ENCODE results near the gene SLC26A2.
A peak's percentile ranks its signal among the peaks of the same experiment; 100 is the strongest.

Gene SLC26A2

GRCh38 chr5:149948993-149949392 lies 11.6 kb upstream of the SLC26A2 start (continued):
- no peak for TF ChIP-seq PATZ1 (tag by site-specific recombination; IDR thresholded peaks at IDR 0.05)
- TF ChIP-seq TCF7L2 (IDR thresholded peaks at IDR 0.05; ENCODE audit: borderline replicate concordance, low read depth, low read length), result no peak
- no peak for TF ChIP-seq ZNF558 (tag by site-specific recombination; IDR thresholded peaks at IDR 0.05)
- no peak for TF ChIP-seq ZNF366 (tag by site-specific recombination; conservative IDR thresholded peaks at IDR 0.05)
- no peak for TF ChIP-seq HOXA7 (CRISPR knock-in tag; IDR thresholded peaks at IDR 0.05; ENCODE audit: borderline replicate concordance)
- TF ChIP-seq ZNF37A (tag by site-specific recombination; IDR thresholded peaks at IDR 0.05), result no peak
- no peak for TF ChIP-seq ZNF610 (tag by site-specific recombination; IDR thresholded peaks at IDR 0.05; ENCODE audit: borderline replicate concordance)

GRCh38 chr5:149951138-149951749 lies 9.3 kb upstream of the SLC26A2 start:
- POLR2A ChIA-PET, result no interaction called here

DNA sequence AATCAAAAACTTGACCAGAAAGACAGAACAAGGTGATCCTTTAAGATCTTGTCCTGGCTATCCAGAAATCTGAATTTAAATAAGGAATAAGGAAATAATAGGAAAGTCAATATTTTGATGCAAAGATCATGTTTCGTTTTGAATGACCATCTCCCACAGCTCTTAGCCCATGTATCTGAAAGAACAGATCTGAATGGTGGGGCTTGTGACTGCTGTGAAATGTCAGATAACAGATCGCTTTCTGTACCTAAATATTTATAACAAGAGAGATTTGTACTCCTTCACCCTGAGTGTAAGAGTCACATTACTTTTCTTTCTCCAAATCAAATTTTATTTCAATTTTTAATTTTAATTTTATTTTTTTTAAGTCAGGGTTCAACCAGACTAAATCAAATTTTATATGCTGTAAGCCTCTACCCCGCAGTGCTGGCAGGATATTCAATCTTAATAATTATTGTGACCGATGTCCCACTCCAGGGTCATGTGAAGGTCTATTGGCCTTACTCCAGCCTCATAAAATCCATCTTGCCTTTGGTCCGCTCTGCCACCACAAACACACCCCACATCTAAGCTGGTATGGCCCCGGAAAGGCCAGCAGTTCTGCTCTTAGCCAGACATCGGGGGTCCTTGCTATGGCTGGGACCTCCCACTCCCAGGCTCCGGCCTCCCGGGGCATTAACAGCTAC lies 7.0 kb upstream of the SLC26A2 start:
- Histone ChIP-seq H3K27ac (ENCODE audit: extremely low read depth, low read depth, low read length) (no peak overlapping the region), H3K4me1 (ENCODE audit: control insufficient read depth, insufficient read depth, low read length) (peaks cover 7% of the 10 kb centered on the region; the same call in 1 of the 2 replicates), H3K9me3 (ENCODE audit: control insufficient read depth, insufficient read depth, low read depth, low read length) (no peaks in the 10 kb centered on the region), H3K4me3 (ENCODE audit: low read depth, low read length) (no peak overlapping the region), H3K36me3 (ENCODE audit: control insufficient read depth in 2 of 2, insufficient read depth in 1 of 2, low read length in 2 of 2) (no peaks in the 10 kb centered on the region)
- ChIA-PET POLR2A (interaction anchor here (0.7 kb wide), 1 partner anchor 79 kb away, joined by 5 read pairs; no protein-coding TSS in a partner anchor), CTCF (no interaction called here)
- no peak for TF ChIP-seq IKZF3 (tag by site-specific recombination; IDR thresholded peaks at IDR 0.05)
- TF ChIP-seq ZBTB10 (tag by site-specific recombination; IDR thresholded peaks at IDR 0.05), result no peak
- no peak for TF ChIP-seq ZNF704 (tag by site-specific recombination; IDR thresholded peaks at IDR 0.05)
- TF ChIP-seq ZBTB8A (tag by site-specific recombination; IDR thresholded peaks at IDR 0.05), result no peak

More at GRCh38 chr5:149951138-149951749, 9.3 kb upstream of the SLC26A2 start:
- no peaks in the 10 kb centered on the region for H3K4me1 ChIP-seq (ENCODE audit: control insufficient read depth, insufficient read depth, low read length)
- no peaks in the 10 kb centered on the region for H3K9me3 ChIP-seq (ENCODE audit: control insufficient read depth, insufficient read depth, low read depth, low read length)
- no peak overlapping the region for H3K4me3 ChIP-seq (ENCODE audit: low read depth, low read length)
- no peaks in the 10 kb centered on the region for H3K36me3 ChIP-seq (ENCODE audit: control insufficient read depth in 2 of 2, insufficient read depth in 1 of 2, low read length in 2 of 2)
- H3K27ac ChIP-seq (ENCODE audit: extremely low read depth, low read depth, low read length), result no peak overlapping the region
- CTCF ChIA-PET, result interaction anchor here (1.0 to 1.3 kb wide), 4 partner anchors 8 to 99 kb away, joined by 3 read pairs; partner anchors contain the start of gene SLC26A2
- TF ChIP-seq, protein P1, sequence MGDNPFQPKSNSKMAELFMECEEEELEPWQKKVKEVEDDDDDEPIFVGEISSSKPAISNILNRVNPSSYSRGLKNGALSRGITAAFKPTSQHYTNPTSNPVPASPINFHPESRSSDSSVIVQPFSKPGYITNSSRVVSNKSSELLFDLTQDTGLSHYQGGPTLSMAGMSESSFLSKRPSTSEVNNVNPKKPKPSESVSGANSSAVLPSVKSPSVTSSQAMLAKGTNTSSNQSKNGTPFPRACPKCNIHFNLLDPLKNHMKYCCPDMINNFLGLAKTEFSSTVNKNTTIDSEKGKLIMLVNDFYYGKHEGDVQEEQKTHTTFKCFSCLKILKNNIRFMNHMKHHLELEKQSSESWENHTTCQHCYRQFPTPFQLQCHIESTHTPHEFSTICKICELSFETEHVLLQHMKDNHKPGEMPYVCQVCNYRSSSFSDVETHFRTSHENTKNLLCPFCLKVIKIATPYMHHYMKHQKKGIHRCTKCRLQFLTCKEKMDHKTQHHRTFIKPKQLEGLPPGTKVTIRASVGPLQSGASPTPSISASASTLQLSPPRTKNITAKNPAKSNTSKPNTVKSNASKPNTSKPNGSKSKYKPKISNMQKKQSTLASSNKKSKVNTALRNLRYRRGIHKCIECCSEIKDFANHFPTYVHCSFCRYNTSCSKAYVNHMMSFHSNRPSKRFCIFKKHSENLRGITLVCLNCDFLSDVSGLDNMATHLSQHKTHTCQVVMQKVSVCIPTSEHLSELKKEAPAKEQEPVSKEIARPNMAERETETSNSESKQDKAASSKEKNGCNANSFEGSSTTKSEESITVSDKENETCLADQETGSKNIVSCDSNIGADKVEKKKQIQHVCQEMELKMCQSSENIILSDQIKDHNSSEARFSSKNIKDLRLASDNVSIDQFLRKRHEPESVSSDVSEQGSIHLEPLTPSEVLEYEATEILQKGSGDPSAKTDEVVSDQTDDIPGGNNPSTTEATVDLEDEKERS (tag by site-specific recombination; IDR thresholded peaks at IDR 0.05), result no peak
- TF ChIP-seq ZNF341 (tag by site-specific recombination; IDR thresholded peaks at IDR 0.05; ENCODE audit: low read depth), result peak; percentile 44; the same call in 1 of the 2 replicates
- 0 out of 2 replicates have a peak, but pooled peaks have one; percentile 32 for TF ChIP-seq CTCF (tag by site-specific recombination; IDR thresholded peaks at IDR 0.05)

Measured in HEK293 (cell line).